Kidney (tissue), 14 donors: Measurements from ENCODE around the gene MBNL3. TPM values are rescaled to one million over a fixed set of nuclear protein-coding genes. Genes with fewer than 3 reads are reported as not detected.

Experiments used
- DNase-seq, 5 donors: peaks; one replicate each; pipeline ENCODE4 v3.0.0-alpha.2; 2013 to 2020
- FAIRE-seq: peaks from 2 replicates; lab custom pipeline; 2012; peaks lifted over from hg19 to GRCh38; lab: Jason Lieb, UNC
- H3K27ac ChIP-seq, 2 donors: one replicate each; pipeline ENCODE4 v1.7.0; 2013; ENCODE audit warnings: low read depth in 2 of 2, low read length in 2 of 2, inconsistent platforms in 1 of 2
- H3K27me3 ChIP-seq: one replicate; pipeline ENCODE4 v1.7.1; 2013; ENCODE audit warnings: low read length, inconsistent platforms; ENCODE audit not compliant: control insufficient read depth, insufficient read depth
- H3K36me3 ChIP-seq, 3 donors: one replicate each; pipeline versions ENCODE4 v1.7.0 to v1.7.1; 2013; ENCODE audit warnings: low read length in 3 of 3, control low read depth in 1 of 3, inconsistent platforms in 1 of 3; ENCODE audit not compliant: insufficient read depth in 3 of 3, control insufficient read depth in 2 of 3
- H3K4me1 ChIP-seq, 3 donors: one replicate each; pipeline versions ENCODE4 v1.7.0 to v1.7.1; 2013; ENCODE audit warnings: low read length in 3 of 3, inconsistent platforms in 1 of 3, low read depth in 1 of 3; ENCODE audit not compliant: control insufficient read depth in 2 of 3, insufficient read depth in 2 of 3
- H3K4me3 ChIP-seq, 3 donors: one replicate each; pipeline versions ENCODE4 v1.7.0 to v1.8.1; 2013; ENCODE audit warnings: low read length in 3 of 3, control low read depth in 1 of 3, inconsistent platforms in 1 of 3
- H3K9ac ChIP-seq, 3 donors: one replicate each; pipeline versions ENCODE4 v1.7.0 to v1.7.1; 2013; ENCODE audit warnings: low read length in 3 of 3, control low read depth in 1 of 3, inconsistent platforms in 1 of 3
- H3K9me3 ChIP-seq, 3 donors: one replicate each; pipeline versions ENCODE4 v1.7.0 to v1.7.1; 2013; ENCODE audit warnings: low read length in 3 of 3, control low read depth in 1 of 3, inconsistent platforms in 1 of 3; ENCODE audit not compliant: control insufficient read depth in 2 of 3, insufficient read depth in 1 of 3
- intact Hi-C: fragments of 100-400 bp; cut with DNase I; formaldehyde crosslinking; loops from one replicate; pipeline ENCODE4 v1.11.1; 2022
- polyA plus RNA-seq: library from polyadenylated mRNA; stranded (reverse); fragments of 350-450 nt; fragmentation: Illumina TruSeq; extraction: RNeasy Lipid Tissue Mini Kit (QIAGEN cat#74804); gene quantifications from one replicate; pipeline ENCODE4 v1.2.3, GENCODE V29; 2014; ENCODE audit warnings: low read depth, low replicate concordance; ENCODE audit not compliant: insufficient read depth
- total RNA-seq: library from RNA; stranded (reverse); fragmentation: NEBNext Ultra II Directional; extraction: Animal tissue kit (Norgen Biotek cat#: 25700); gene quantifications from one replicate; pipeline ENCODE4 v1.2.1, GENCODE V29; 2021
- TF ChIP-seq, protein P1 (sequence below): IDR thresholded peaks from 3 replicates; pipeline ENCODE4 v1.5.1; 2012; ENCODE audit warnings: mild to moderate bottlenecking, moderate library complexity, borderline replicate concordance; ENCODE audit not compliant: insufficient read depth; ENCODE audit errors: extremely low read depth
- donor health status: control.
- donor health status: control.
- donor health status: control.
- donor health status: control.
- donor health status: control.
- donor health status: DM: yes; HTN: yes; CAD: no.
- donor health status: Normal renal cell carcinoma (clear cell type).

MBNL3 gene
- total and polyA plus RNA-seq, 2 donors from 2014 or later, result 3.3 to 34.5 TPM

DNA sequence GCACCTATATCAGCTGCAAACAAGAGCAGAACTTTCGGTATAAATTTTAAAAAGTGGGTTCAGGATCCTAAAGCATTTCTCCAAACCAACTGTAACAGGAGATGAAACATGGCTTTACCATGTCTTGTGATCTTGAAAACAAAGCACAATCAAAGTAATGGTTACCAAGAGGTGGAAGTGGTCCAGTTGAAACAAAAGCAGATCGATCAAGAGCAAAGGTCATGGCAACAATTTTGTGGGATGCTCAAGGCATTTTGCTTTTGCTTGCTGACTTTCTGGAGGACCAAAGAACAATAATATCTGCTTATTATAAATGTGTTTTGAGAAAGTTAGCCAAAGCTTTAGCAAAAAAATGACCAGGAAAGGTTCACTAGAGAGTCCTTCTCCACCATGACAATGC, 152.7 kb downstream of the MBNL3 start:
- no peak overlapping the region for H3K9ac ChIP-seq
- H3K36me3 ChIP-seq, result no peaks in the 10 kb centered on the region
- H3K9me3 ChIP-seq, result no peaks in the 10 kb centered on the region
- no peak overlapping the region for H3K4me3 ChIP-seq
- TF ChIP-seq, protein P1, sequence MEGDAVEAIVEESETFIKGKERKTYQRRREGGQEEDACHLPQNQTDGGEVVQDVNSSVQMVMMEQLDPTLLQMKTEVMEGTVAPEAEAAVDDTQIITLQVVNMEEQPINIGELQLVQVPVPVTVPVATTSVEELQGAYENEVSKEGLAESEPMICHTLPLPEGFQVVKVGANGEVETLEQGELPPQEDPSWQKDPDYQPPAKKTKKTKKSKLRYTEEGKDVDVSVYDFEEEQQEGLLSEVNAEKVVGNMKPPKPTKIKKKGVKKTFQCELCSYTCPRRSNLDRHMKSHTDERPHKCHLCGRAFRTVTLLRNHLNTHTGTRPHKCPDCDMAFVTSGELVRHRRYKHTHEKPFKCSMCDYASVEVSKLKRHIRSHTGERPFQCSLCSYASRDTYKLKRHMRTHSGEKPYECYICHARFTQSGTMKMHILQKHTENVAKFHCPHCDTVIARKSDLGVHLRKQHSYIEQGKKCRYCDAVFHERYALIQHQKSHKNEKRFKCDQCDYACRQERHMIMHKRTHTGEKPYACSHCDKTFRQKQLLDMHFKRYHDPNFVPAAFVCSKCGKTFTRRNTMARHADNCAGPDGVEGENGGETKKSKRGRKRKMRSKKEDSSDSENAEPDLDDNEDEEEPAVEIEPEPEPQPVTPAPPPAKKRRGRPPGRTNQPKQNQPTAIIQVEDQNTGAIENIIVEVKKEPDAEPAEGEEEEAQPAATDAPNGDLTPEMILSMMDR, result no peak
- no peak overlapping the region for H3K27ac ChIP-seq
- intact Hi-C loops, result no loop called here
- no peak for FAIRE-seq
- H3K27me3 ChIP-seq, result no peaks in the 10 kb centered on the region
- DNase-seq, result no peak
- H3K4me1 ChIP-seq, result no peaks in the 10 kb centered on the region

DNA sequence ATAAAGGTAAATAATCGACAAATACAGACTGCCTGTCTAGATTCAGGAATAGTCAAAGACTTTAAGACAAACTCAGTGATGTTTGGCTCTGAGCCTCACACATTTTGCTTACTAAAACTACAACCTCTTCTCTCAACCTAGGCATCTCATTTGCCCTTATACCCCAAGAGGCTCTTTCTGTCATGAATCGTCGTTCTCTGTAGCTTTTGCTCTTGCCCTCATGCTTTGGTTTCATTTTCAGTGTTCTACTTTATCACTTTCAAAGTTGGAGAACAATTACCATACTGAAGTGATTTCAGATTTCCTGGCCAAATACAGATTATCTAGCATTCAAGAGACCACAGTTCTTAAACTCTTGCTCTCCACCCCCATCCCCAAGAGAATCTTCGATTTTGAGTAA, 155.5 kb downstream of the MBNL3 start:
- Histone ChIP-seq H3K9me3 (no peaks in the 10 kb centered on the region), H3K4me1 (no peaks in the 10 kb centered on the region), H3K27me3 (peaks cover 2% of the 10 kb centered on the region), H3K27ac (no peak overlapping the region), H3K4me3 (no peak overlapping the region), H3K36me3 (no peaks in the 10 kb centered on the region), H3K9ac (no peak overlapping the region)
- FAIRE-seq (no peak), DNase-seq (no peak)
- TF ChIP-seq, protein P1, result no peak
- intact Hi-C loops, result no loop called here

GRCh38 chrX:132331532-132331931, 157.3 kb downstream of the MBNL3 start:
- TF ChIP-seq, protein P1, result no peak
- H3K9ac ChIP-seq, result no peak overlapping the region
- FAIRE-seq, result no peak
- H3K27ac ChIP-seq, result no peak overlapping the region
- no peak for DNase-seq
- peaks cover 2% of the 10 kb centered on the region for H3K27me3 ChIP-seq
- no peaks in the 10 kb centered on the region for H3K4me1 ChIP-seq
- no peaks in the 10 kb centered on the region for H3K36me3 ChIP-seq
- no peak overlapping the region for H3K4me3 ChIP-seq
- intact Hi-C loops, result no loop called here
- H3K9me3 ChIP-seq, result no peaks in the 10 kb centered on the region

DNA sequence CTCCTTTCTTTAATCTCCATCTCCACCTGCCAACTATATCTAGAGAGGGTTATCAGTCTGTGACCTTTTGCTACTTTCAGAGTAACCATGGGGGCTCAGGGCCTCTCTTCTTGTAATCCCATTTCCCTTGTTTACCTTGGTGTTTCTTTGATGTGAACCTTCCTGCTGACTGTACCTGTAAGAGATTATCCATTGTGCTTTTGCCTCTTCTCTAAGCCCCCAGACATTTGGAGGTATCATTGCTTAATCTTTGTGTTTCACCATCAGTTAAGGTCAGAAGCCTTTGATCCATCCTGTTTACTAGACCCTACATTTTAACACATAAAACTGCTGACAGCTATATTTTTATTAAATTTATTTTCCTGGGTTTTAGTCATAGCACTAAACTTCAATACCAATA, 157.8 kb downstream of the MBNL3 start:
- Histone ChIP-seq H3K4me1 (no peaks in the 10 kb centered on the region), H3K27me3 (peaks cover 2% of the 10 kb centered on the region), H3K9ac (no peak overlapping the region), H3K27ac (no peak overlapping the region), H3K9me3 (no peaks in the 10 kb centered on the region), H3K36me3 (no peaks in the 10 kb centered on the region), H3K4me3 (no peak overlapping the region)
- TF ChIP-seq, protein P1, result no peak
- no peak for FAIRE-seq
- no peak for DNase-seq
- intact Hi-C loops, result no loop called here
